ENCODE results near the gene SURF6.

SURF6 gene

GRCh38 chr9:133335924-133336811, at the start of gene SURF6:
Gene SURF6 (minus strand): TSS chr9:133336188. CDS start chr9:133336132, 56 bp downstream.
- Histone ChIP-seq H3K4me1 (ENCODE audit: control insufficient read depth, low read length) (peaks cover 41% of the 10 kb centered on the region), H3K79me2 (ENCODE audit: control insufficient read depth, low read length) (peaks cover 37% of the 10 kb centered on the region), H3K4me2 (ENCODE audit: low read length) (peak within 1 kb of the TSS; percentile 83), H3F3A (ENCODE audit: control insufficient read depth, insufficient read depth) (peaks cover 16% of the 10 kb centered on the region), H4K20me1 (ENCODE audit: control insufficient read depth, insufficient read depth, low read depth, low read length) (peaks cover 10% of the 10 kb centered on the region; the same call in 1 of the 2 replicates), H3K27ac (ENCODE audit: low read depth, low read length) (peak within 1 kb of the TSS; percentile 65), H3K27me3 (ENCODE audit: control insufficient read depth, low read length) (no peaks in the 10 kb centered on the region), H3K9me3 (ENCODE audit: control insufficient read depth, insufficient read depth, low read length) (no peaks in the 10 kb centered on the region), H3K9me2 (replicated peaks; ENCODE audit: control insufficient read depth, low read length) (no peaks in the 10 kb centered on the region), H3K36me3 (ENCODE audit: control insufficient read depth, low read length) (peaks cover 66% of the 10 kb centered on the region), H3K4me3 (ENCODE audit: low read length) (peak within 1 kb of the TSS; percentile 80)
- TF ChIP-seq CTCF (IDR thresholded peaks at IDR 0.05; ENCODE audit: low read depth, low read length, poor library complexity, severe bottlenecking) (no peak), EZH2phosphoT487 (IDR thresholded peaks at IDR 0.05; ENCODE audit: borderline replicate concordance, low read length) (no peak)

- no peaks in the 10 kb centered on the region for H3K36me3 ChIP-seq (ENCODE audit: control insufficient read depth, low read length)
- no peaks in the 10 kb centered on the region for H3K27me3 ChIP-seq (ENCODE audit: control insufficient read depth, low read length)
- H3K79me2 ChIP-seq (ENCODE audit: control insufficient read depth, low read length): no peaks in the 10 kb centered on the region
- H3K4me3 ChIP-seq (ENCODE audit: low read length): no peak overlapping the region
- H3K4me2 ChIP-seq (ENCODE audit: low read length): no peak overlapping the region
- H4K20me1 ChIP-seq (ENCODE audit: control insufficient read depth, insufficient read depth, low read depth, low read length): no peaks in the 10 kb centered on the region
- H3K9me3 ChIP-seq (ENCODE audit: control insufficient read depth, insufficient read depth, low read length): peaks cover 10% of the 10 kb centered on the region; the same call in 1 of the 2 replicates
- TF ChIP-seq CTCF (IDR thresholded peaks at IDR 0.05; ENCODE audit: low read depth, low read length, poor library complexity, severe bottlenecking) (no peak), EZH2phosphoT487 (IDR thresholded peaks at IDR 0.05; ENCODE audit: borderline replicate concordance, low read length) (no peak)
- no peaks in the 10 kb centered on the region for H3K4me1 ChIP-seq (ENCODE audit: control insufficient read depth, low read length)
- H3F3A ChIP-seq (ENCODE audit: control insufficient read depth, insufficient read depth): no peaks in the 10 kb centered on the region
- no peak overlapping the region for H3K27ac ChIP-seq (ENCODE audit: low read depth, low read length)
- H3K9me2 ChIP-seq (replicated peaks; ENCODE audit: control insufficient read depth, low read length): no peaks in the 10 kb centered on the region
Observed at GRCh38 chr9:133385452-133385851, 49.5 kb upstream of the SURF6 start.

GRCh38 chr9:133384736-133385321, 48.8 kb upstream of the SURF6 start:
- Histone ChIP-seq H3K4me2 (ENCODE audit: low read length) (no peak overlapping the region), H3K36me3 (ENCODE audit: control insufficient read depth, low read length) (no peaks in the 10 kb centered on the region), H3F3A (ENCODE audit: control insufficient read depth, insufficient read depth) (no peaks in the 10 kb centered on the region), H3K27me3 (ENCODE audit: control insufficient read depth, low read length) (no peaks in the 10 kb centered on the region), H3K4me1 (ENCODE audit: control insufficient read depth, low read length) (no peaks in the 10 kb centered on the region), H3K4me3 (ENCODE audit: low read length) (no peak overlapping the region), H3K9me3 (ENCODE audit: control insufficient read depth, insufficient read depth, low read length) (peaks cover 10% of the 10 kb centered on the region; the same call in 1 of the 2 replicates), H3K27ac (ENCODE audit: low read depth, low read length) (no peak overlapping the region), H3K79me2 (ENCODE audit: control insufficient read depth, low read length) (no peaks in the 10 kb centered on the region), H4K20me1 (ENCODE audit: control insufficient read depth, insufficient read depth, low read depth, low read length) (no peaks in the 10 kb centered on the region), H3K9me2 (replicated peaks; ENCODE audit: control insufficient read depth, low read length) (no peaks in the 10 kb centered on the region)
- TF ChIP-seq CTCF (IDR thresholded peaks at IDR 0.05; ENCODE audit: low read depth, low read length, poor library complexity, severe bottlenecking): no peak
- TF ChIP-seq EZH2phosphoT487 (IDR thresholded peaks at IDR 0.05; ENCODE audit: borderline replicate concordance, low read length): no peak
